HG03175 (cell line): Measurements from ENCODE around the gene VENTX.

Experiments
- ATAC-seq: cut with Tn5 transposase; IDR thresholded peaks from one replicate; pipeline ENCODE4 v1.9.1; 2021; ENCODE audit warnings: mild to moderate bottlenecking, moderate library complexity; ENCODE audit not compliant: unreplicated experiment

VENTX gene

DNA sequence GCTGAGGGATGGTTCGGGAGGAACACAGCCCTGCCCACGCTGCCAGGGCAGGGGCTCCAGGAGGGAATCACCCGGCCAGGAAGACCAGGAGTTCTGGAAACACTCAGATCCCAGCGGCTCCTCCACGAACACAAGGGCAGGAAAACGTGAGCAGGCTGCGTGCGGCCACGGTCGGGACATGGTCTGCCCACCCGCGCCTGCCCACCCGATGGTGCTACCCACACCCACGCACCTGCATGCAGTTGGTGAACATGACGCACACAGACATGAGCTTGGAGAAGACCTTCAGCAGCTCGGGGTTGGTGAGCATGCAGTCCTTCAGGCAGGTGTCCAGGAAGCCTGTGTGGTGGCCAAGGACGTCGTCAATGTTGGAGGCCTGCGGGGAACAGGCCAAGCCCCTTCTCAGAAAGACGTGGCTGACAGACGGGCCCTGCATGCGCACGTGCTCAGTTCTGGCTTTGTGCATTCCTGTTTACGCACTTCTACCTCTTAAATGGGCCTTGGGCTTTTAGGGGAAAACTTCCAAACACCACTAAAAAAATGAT, 45.3 kb downstream of the VENTX start:
- no peak for ATAC-seq

GRCh38 chr10:133283931-133284330, 46.3 kb downstream of the VENTX start:
- no peak for ATAC-seq

DNA sequence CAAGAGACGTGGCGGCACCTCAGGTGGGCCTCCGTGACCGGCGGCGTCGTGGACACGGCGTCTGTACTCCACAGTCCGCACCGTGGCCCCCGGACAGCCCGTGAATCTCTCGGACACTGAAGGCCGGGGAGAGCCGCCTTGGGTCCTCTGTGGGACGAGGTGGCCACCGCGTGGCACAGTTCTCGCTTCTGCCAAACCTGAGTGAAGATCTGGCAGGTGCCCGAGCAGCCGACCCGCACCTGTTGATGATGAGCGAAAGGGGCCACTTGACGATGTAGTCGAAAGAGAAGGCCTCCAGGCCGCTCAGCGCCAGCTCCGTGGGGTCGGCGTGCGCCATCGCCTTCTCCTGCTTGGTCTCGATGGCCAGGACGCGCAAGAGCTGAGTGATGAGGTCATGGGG, 47.6 kb downstream of the VENTX start:
- ATAC-seq, result no peak

DNA sequence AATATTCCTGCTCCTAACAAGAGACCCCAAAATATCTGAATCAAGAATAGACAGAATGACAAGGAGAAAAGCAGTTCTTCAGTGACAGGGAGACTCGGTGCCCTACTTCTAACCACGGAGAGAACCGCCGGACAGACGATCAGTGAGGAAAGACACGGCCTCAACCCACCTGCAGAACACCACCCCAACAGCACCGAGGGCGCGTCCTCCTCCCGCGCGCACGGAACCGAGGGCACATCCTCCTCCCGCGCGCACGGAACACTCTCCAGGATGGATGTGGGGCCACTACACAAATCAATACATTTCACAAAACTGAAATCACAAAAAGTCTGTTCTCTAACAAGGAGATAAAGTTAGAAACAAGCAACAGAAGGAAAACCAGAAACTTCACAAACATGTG, 48.7 kb downstream of the VENTX start:
- no peak for ATAC-seq

DNA sequence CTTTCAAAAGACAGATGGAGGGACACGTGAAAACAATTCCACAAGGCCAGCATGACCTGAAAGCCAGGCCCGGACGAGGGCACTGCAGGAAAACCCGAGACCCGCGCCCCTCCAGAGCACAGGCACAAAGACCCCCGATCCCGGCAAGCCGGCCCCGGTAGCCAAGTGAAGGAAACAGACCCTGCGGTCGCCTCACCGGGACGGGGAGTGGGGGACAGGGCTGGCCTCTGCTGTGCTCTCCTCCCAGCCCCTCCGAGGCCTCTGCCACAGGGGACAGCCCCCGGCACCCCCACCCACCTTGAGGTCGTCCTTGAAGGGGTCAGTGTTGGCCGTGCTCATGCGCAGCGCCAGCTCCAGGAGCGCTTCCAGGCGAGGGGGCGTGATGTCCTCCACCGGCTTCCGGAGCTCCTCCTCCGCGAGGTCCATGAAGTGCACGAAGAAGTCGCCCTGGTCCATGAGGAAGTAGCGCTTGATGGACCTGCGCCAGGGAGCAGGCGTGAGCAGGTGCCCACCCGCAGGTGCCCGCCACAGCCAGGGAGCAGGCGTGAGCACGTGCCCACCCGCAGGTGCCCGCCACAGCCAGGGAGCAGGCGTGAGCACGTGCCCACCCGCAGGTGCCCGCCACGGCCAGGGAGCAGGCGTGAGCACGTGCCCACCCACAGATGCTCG, 50.3 kb downstream of the VENTX start:
- ATAC-seq, result no peak

GRCh38 chr10:133289761-133290160, 52.1 kb downstream of the VENTX start:
- ATAC-seq, result no peak
